Smooth muscle cell (in vitro differentiated cells): ENCODE measurements around the gene AP5Z1. TPM values are rescaled to one million over a fixed set of nuclear protein-coding genes. Genes with fewer than 3 reads are reported as not detected.

ENCODE experiments used
- DNase-seq: peaks from one replicate; lab custom pipeline; 2025; ENCODE audit not compliant: unreplicated experiment; lab: John Stamatoyannopoulos, UW
- H2AFZ ChIP-seq: fragments of 200-600 bp; sonication (generic); 2 replicates; pipeline ENCODE4 v1.6.0; 2016; ENCODE audit warnings: antibody characterized with exemption, low read depth, mild to moderate bottlenecking
- H3F3A ChIP-seq: fragments of 200-600 bp; sonication (generic); 2 replicates; pipeline ENCODE4 v1.6.0; 2017; ENCODE audit warnings: antibody characterized with exemption, low read depth
- H3K27ac ChIP-seq: fragments of 200-600 bp; sonication (generic); 2 replicates; pipeline ENCODE4 v1.5.1; 2016; ENCODE audit warnings: low read depth, mild to moderate bottlenecking
- H3K27me3 ChIP-seq: fragments of 200-600 bp; sonication (generic); 2 replicates; pipeline ENCODE4 v1.6.1; 2016; ENCODE audit warnings: low read depth, mild to moderate bottlenecking
- H3K36me3 ChIP-seq: fragments of 200-600 bp; sonication (generic); 2 replicates; pipeline ENCODE4 v1.5.1; 2016; ENCODE audit warnings: low read depth
- H3K4me1 ChIP-seq: fragments of 200-600 bp; sonication (generic); 2 replicates; pipeline ENCODE4 v1.5.1; 2016; ENCODE audit warnings: low read depth
- H3K4me2 ChIP-seq: fragments of 200-600 bp; sonication (generic); 2 replicates; pipeline ENCODE4 v1.6.0; 2016; ENCODE audit warnings: mild to moderate bottlenecking
- H3K4me3 ChIP-seq: fragments of 200-600 bp; sonication (generic); 2 replicates; pipeline ENCODE4 v1.5.1; 2016; ENCODE audit warnings: mild to moderate bottlenecking
- H3K79me2 ChIP-seq: fragments of 200-600 bp; sonication (generic); 2 replicates; pipeline ENCODE4 v1.6.0; 2016; ENCODE audit warnings: low read depth, mild to moderate bottlenecking
- H3K9ac ChIP-seq: fragments of 200-600 bp; sonication (generic); 2 replicates; pipeline ENCODE4 v1.6.0; 2016; ENCODE audit warnings: low read depth
- H3K9me3 ChIP-seq: fragments of 200-600 bp; sonication (generic); replicated peaks from 2 replicates; pipeline ENCODE4 v1.5.1; 2016; ENCODE audit warnings: low read depth
- H4K20me1 ChIP-seq: fragments of 200-600 bp; sonication (generic); 2 replicates; pipeline ENCODE4 v1.6.0; 2016; ENCODE audit warnings: low read depth
- CTCF ChIP-seq: fragments of 200-600 bp; sonication (generic); IDR thresholded peaks from 2 replicates; pipeline ENCODE4 v1.5.1; 2017; ENCODE audit warnings: borderline replicate concordance, mild to moderate bottlenecking, antibody characterized with exemption; ENCODE audit not compliant: insufficient read depth, poor library complexity, severe bottlenecking
- whole genome bisulfite sequencing: methylation state at CpG from one replicate; pipeline ENCODE4 v1.1.7; 2016; ENCODE audit warnings: low lambda C conversion rate; 5-methylcytosine and 5-hydroxymethylcytosine counted together
- polyA plus RNA-seq: library from polyadenylated mRNA; unstranded; fragments of >200 nt; fragmentation: Nextera tagmentation; extraction: Ambion mirVana; gene quantifications from 2 replicates; pipeline ENCODE4 v1.2.1, GENCODE V29; 2016
- total RNA-seq: library from RNA; depleted of rRNA; stranded (reverse); fragments of >200 nt; gene quantifications from 2 replicates; pipeline ENCODE4 v1.2.3, GENCODE V29; 2014

The AP5Z1 gene
- total and polyA plus RNA-seq, 2 experiments from 2014 or later, result 16.6 to 37.6 TPM

DNA sequence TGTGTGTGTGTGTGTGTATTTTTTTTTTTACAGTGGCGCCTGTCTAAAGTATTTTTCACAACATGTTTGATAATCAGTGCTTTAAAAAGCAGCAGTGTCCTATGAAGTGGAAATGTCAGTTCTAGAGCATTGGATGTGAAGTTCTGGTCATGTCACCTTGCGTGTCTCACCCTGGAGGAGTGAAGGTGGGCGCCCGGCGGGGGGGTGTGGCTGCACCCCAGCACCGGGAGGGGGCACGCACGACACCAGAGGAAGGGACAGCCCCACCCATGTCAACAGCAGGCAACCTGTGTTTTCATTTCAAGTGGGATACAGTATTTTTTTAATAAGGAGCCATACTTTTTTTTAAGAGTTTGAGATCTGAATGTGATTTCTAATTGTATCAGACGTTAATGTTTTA, 4.5 kb upstream of the AP5Z1 start:
- Histone ChIP-seq H3K27ac (no peak overlapping the region), H3K79me2 (no peaks in the 10 kb centered on the region)
- TF ChIP-seq CTCF, result no peak

DNA sequence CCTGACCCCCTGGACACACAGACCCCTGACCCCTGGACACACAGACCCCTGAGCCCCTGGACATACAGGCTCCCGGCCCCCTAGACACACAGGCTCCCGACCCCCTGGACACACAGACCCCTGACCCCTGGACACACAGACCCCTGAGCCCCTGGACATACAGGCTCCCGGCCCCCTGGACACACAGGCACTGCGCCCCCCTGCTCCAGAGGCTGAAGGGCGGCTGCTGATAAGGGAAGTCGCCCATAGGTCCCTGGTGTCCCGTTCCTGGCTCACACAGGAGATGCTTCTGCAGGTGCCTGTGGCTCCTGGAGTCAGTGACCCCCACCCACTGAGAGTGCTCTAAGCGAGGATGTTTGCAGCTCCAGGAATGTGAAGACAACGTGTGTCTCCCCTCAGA, 3.7 kb upstream of the AP5Z1 start:
- Histone ChIP-seq H3K4me2 (no peak overlapping the region), H3K27me3 (no peaks in the 10 kb centered on the region), H3K9ac (no peak overlapping the region), H3K36me3 (no peaks in the 10 kb centered on the region), H4K20me1 (no peaks in the 10 kb centered on the region), H2AFZ (no peak overlapping the region), H3K79me2 (peaks cover 4% of the 10 kb centered on the region), H3K9me3 (no peaks in the 10 kb centered on the region), H3F3A (no peaks in the 10 kb centered on the region), H3K27ac (no peak overlapping the region), H3K4me1 (no peaks in the 10 kb centered on the region), H3K4me3 (no peak overlapping the region)
- DNase-seq, result no peak
- 87% methylated on average over 5 of the region's 9 CpGs for WGBS
- TF ChIP-seq CTCF, result no peak

More for the DNA sequence above, 4.5 kb upstream of the AP5Z1 start:
- no peaks in the 10 kb centered on the region for H3K9me3 ChIP-seq
- no peaks in the 10 kb centered on the region for H3K27me3 ChIP-seq
- 100% methylated on average over 9 of the region's 9 CpGs for WGBS
- no peak overlapping the region for H2AFZ ChIP-seq
- no peaks in the 10 kb centered on the region for H3F3A ChIP-seq
- H3K9ac ChIP-seq, result no peak overlapping the region
- H4K20me1 ChIP-seq, result peaks cover 4% of the 10 kb centered on the region
- no peaks in the 10 kb centered on the region for H3K36me3 ChIP-seq
- no peak overlapping the region for H3K4me3 ChIP-seq
- H3K4me2 ChIP-seq, result no peak overlapping the region
- DNase-seq, result no peak
- no peaks in the 10 kb centered on the region for H3K4me1 ChIP-seq

- Histone ChIP-seq H3K4me1 (no peaks in the 10 kb centered on the region), H3K9ac (no peak overlapping the region), H3K27ac (no peak overlapping the region), H3K27me3 (no peaks in the 10 kb centered on the region), H2AFZ (no peak overlapping the region), H3F3A (no peaks in the 10 kb centered on the region), H3K9me3 (no peaks in the 10 kb centered on the region), H4K20me1 (no peaks in the 10 kb centered on the region), H3K4me2 (no peak overlapping the region), H3K36me3 (no peaks in the 10 kb centered on the region), H3K79me2 (peaks cover 9% of the 10 kb centered on the region), H3K4me3 (no peak overlapping the region)
- 95% methylated on average over 6 of the region's 6 CpGs for WGBS
- no peak for TF ChIP-seq CTCF
- DNase-seq, result no peak
These were observed 3.1 kb upstream of the AP5Z1 start for GRCh38 chr7:4772306-4772705.

DNA sequence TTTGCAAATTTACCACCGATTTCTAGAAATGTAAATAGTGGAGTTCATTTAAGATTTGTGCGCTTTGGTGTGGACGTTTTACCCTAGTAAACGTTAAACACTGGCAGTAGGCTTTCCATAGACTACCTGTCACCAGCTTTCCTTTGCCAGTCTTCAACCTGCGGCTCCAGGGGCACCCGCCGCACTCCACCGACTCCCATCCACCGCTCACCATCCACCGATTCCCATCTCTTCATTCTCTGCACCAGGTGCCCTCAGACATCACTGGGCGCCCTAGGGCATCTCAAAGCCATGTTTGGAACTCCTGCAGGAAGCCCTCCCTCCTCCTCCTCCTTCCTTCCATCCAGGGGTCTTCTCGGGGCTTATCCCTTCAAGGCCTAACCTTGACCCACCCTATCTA, 1.4 kb upstream of the AP5Z1 start:
- Histone ChIP-seq H3K4me3 (no peak overlapping the region), H3K4me1 (no peaks in the 10 kb centered on the region), H3K36me3 (no peaks in the 10 kb centered on the region), H3K27me3 (no peaks in the 10 kb centered on the region), H2AFZ (no peak overlapping the region), H4K20me1 (peaks cover 3% of the 10 kb centered on the region), H3K9me3 (no peaks in the 10 kb centered on the region), H3K79me2 (peaks cover 25% of the 10 kb centered on the region), H3K27ac (no peak overlapping the region), H3K4me2 (peak overlapping the region; percentile 86), H3F3A (no peaks in the 10 kb centered on the region), H3K9ac (no peak overlapping the region)
- no peak for TF ChIP-seq CTCF
- DNase-seq, result no peak
- WGBS, result 96% methylated on average over 12 of the region's 12 CpGs
